Fibroblast of the aortic adventitia (primary cell): ENCODE measurements around the gene HEG1. TPM values are rescaled to one million over a fixed set of nuclear protein-coding genes. Genes with fewer than 3 reads are reported as not detected.
A peak's percentile ranks its signal among the peaks of the same experiment; 100 is the strongest.

Source experiments
- DNase-seq: peaks from one replicate; pipeline ENCODE4 v3.0.0-alpha.2; 2010; ENCODE audit warnings: low read depth
- H3K4me3 ChIP-seq: 2 replicates; pipeline ENCODE4 v1.5.1; 2011; ENCODE audit warnings: low read depth, mild to moderate bottlenecking, control low read depth, low read length, moderate library complexity
- total RNA-seq: library from RNA; depleted of rRNA; stranded (reverse); fragments of >200 nt; gene quantifications from 2 replicates; pipeline ENCODE4 v1.2.3, GENCODE V29; 2012; ENCODE audit warnings: low replicate concordance
- TF ChIP-seq, protein P1 (sequence below): IDR thresholded peaks from 2 replicates; pipeline ENCODE4 v1.5.1; 2011; ENCODE audit warnings: mild to moderate bottlenecking, low read length, control low read depth, inconsistent platforms; ENCODE audit not compliant: insufficient read depth

Gene HEG1
- total RNA-seq, 1 donor = 198 TPM

DNA sequence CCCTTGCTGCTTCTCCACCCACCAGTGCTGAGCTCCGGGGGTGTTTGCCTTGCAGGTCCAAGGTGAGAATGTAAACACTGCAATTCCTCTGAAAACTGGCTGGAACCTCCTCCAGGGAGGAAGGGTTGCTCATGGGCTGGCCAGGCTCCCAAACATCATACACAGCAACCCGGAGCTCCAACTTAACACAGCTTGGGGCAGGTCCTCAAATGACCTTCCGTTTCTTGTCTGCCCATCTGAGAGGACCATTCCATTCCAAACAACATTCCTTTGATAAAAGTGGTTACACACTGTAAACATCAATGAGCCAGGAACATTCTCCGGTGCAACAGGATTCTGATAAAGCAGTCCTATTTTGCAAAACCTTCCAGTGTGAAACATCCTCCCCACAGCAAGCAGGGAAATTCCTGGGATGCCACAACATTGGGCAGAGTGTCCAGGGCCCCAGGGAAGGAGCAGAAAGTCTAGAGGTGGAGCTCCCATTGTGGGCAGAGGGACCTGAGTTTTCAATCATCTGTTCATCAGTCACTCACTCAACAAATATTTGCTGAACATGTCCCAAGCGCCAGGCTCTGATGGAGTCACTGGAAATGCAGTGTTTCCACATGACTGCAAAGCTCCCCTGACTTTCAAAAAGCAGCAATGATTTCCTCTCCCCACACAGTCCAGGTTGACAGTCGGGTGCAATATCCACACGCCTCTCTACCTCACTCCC is 7.3 kb upstream of the HEG1 start:
- H3K4me3 ChIP-seq = peak overlapping the region; percentile 19
- peak; percentile 99 for DNase-seq
- TF ChIP-seq, protein P1, sequence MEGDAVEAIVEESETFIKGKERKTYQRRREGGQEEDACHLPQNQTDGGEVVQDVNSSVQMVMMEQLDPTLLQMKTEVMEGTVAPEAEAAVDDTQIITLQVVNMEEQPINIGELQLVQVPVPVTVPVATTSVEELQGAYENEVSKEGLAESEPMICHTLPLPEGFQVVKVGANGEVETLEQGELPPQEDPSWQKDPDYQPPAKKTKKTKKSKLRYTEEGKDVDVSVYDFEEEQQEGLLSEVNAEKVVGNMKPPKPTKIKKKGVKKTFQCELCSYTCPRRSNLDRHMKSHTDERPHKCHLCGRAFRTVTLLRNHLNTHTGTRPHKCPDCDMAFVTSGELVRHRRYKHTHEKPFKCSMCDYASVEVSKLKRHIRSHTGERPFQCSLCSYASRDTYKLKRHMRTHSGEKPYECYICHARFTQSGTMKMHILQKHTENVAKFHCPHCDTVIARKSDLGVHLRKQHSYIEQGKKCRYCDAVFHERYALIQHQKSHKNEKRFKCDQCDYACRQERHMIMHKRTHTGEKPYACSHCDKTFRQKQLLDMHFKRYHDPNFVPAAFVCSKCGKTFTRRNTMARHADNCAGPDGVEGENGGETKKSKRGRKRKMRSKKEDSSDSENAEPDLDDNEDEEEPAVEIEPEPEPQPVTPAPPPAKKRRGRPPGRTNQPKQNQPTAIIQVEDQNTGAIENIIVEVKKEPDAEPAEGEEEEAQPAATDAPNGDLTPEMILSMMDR = no peak

DNA sequence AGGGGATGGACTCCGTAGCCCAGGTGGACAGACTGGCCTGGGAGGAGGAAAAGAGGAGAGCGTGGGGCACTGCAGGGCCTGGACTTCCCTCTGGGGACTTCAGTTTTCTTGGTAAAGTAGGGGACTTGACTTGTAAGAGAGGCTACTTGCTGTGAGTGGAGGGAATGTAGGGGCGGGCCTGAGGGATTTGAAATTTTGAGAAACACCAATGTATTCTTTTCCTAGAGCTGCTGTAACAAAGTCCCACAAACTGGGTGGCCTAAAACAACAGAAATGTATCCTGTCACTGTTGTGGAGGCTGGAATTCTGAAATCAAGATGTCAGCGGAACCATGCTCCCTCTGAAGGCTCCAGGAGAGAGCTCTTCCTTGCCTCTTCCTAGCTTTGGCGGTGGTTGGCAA is 5.8 kb upstream of the HEG1 start:
- peak; percentile 48 for DNase-seq
- H3K4me3 ChIP-seq = peak overlapping the region; percentile 67

DNA sequence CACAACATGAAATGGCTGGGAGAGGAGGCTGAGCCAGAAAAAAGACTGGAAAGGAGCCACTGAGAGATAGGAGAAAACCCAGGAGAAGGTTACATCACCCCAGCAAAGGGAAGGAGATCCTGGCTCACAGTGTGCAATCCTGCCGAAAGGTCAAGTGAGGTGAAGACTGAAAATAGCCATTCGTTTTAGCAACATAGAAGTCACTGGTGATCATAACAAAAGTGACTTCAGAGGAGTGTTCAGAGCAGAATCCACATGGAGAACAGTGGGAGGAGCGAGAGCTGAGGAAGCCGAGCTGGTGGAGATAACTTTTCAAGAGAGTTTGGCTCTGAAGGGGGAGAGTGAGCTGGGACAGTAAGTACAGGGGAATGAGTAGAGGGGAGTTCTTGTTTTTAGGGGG is 5.4 kb upstream of the HEG1 start:
- DNase-seq = peak; percentile 99
- H3K4me3 ChIP-seq = peak overlapping the region; percentile 67
- TF ChIP-seq, protein P1 = no peak

More for the DNA sequence above, 5.8 kb upstream of the HEG1 start:
- TF ChIP-seq, protein P1 = no peak

DNA sequence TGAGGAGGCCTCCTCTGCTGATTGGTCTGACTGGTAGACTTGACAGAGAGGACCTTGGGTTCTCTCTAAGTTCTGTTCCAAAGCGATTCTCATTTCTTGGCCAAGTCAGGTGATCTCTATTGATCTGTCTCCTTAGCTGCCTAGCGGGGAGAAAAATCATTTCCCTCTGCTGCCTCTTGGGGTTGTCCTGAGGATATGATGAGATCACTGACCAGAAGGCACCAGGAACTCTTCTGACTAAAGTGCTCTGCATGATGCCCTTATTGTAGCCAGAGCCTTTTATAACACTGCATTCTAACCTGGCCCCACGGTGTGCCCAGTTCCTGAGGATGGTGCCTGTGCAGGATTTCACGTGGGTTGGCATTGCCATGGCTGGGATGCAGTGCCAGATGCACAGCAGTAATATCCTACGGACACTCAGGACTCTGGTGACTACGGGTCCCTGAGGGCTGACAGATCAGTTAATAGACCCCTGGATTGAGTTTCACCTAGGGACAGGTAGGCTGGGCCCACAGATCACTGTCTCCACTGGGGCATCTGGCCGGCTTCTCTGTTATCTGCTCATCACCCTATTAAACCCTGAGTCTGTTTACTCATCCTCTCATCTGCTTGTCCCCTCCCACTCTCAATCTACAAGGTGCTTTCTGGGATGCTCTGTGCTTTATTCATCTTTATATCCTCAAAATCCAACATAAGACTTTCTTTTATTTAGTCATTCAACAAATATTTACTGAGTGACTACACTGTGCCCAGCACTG is 3.9 kb upstream of the HEG1 start:
- H3K4me3 ChIP-seq = no peak overlapping the region
- DNase-seq = peak; percentile 33
- TF ChIP-seq, protein P1 = peak; percentile 6

DNA sequence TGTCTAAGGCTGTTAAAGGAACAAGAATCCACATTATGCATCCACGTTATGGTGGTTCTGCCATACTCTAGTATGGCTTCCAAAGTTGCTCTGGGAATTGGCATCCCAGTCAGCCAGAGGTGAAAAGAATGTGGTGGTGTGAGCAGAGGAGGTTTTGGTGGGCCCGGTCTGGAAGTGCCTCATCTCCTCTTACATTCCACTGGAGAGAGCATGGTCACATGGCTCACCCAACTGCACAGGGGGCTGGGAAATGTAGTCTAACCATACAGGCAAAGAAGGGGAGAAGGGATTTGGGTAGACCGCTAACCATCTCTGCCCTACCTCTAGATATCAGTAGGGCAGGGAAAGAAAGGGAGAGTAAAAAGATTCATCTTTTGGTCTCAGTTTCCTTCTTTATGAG is 3.2 kb upstream of the HEG1 start:
- H3K4me3 ChIP-seq = no peak overlapping the region
- DNase-seq = no peak
- TF ChIP-seq, protein P1 = no peak

DNA sequence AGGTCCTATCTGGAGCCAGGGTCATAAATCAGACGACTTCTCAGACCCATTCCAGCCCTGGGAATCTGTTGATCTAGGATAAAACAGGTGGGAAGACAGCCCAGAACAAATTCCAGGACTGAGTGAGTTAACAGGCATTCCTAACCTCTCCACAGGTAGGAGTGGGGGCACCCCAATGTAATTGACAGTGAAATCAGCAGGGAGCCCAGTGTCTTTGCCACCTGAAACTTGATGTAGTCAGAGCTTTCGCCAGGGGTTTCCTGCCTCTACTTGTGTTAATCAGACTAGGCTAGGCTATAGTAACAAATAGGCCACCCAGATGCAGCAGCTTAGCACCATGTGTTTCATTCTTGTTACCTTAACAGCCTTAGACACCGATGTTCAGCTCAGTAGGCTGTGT is 2.7 kb upstream of the HEG1 start:
- TF ChIP-seq, protein P1 = no peak

More for the DNA sequence above, 2.7 kb upstream of the HEG1 start:
- no peak overlapping the region for H3K4me3 ChIP-seq
- no peak for DNase-seq
